HG02588 (cell line): Measurements from ENCODE around the gene KRTAP10-3.
"Not testable (repeated sequence)": the region's sequence is repeated elsewhere in the genome, so short reads cannot be mapped to it uniquely, and the experiment has no call there.

ENCODE experiments used
- ATAC-seq: cut with Tn5 transposase; IDR thresholded peaks from one replicate; pipeline ENCODE4 v1.9.1; 2021; ENCODE audit warnings: mild to moderate bottlenecking, moderate library complexity; ENCODE audit not compliant: unreplicated experiment

KRTAP10-3 gene

GRCh38 chr21:44572959-44573583 is 14.5 kb upstream of the KRTAP10-3 start:
- no peak for ATAC-seq

DNA sequence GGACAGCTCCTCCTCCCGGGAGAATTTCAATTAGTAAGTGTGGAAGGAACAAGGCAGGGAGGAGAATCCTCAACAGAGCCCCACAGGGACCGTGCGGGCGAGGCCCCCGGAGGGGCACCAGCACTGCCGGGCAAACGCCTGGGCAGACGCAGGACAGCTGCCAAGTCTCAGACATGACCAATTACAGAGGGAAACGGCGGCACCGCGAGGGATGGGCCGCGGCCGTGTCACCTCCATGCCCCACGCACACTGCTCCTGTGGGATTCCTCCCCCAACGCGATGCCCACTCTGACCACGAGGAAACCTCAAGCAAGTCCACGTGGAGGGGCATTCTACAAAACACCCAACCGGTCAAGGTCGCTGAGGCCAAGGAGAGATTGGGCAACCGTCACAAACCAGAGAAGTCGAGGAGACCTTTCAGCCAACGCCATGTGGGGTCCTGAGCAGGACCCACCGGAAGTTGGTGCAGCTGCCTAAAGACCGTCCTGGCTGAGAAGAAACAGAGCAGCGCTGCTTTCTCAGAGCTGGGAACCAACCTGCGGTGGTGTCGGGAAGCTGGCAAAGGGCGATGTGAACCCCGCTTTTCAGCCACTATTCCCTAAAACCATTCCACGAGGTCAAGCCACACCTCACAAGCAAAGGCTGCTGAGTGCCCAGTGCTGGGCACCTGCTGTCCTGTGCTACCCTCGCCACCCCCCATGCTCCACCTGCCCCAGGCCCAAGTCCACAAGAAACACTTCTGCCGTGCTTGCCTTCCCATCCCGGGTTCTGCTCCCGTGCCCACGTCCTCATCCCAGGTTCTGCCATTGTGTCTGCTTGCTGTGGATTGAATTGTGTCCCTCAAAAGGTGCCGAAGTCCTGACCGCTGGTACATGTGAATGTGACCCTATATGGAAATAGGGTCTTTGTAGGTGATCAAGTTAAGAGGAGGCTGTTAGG is 13.5 kb upstream of the KRTAP10-3 start:
- ATAC-seq, result no peak

GRCh38 chr21:44571296-44571695 is 12.7 kb upstream of the KRTAP10-3 start:
- ATAC-seq, result no peak

DNA sequence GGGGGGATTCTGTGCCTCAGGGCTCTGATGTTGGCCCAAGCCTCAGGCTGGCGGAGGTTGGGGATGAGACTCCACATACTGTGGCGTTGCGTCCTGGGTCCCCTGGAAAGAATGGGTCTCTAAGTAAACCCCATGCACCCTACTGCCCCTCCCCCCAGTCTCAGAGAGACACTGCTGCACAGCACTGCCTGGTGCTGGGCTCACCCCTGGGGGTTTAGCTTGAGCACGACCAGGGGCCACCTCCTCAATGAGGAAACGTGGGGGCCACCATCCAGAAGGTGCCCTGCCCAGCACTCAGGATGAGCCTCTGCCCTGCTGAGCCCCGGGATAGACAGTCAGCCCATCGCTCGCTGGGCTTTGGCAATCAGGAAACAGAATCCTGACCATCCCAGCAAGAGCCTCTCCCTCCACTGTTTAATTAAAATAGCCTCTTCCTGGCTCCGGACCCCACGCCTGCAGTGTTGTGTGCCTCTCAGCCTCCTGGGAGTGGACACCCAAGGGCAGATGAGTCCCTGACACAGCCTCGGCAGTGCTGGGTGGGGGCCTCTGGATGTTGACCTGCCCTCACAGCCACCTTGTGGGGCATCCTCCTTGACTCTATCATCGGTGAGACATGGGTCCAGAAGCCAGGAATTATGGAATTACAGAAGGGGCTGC is 11.4 kb upstream of the KRTAP10-3 start:
- no peak for ATAC-seq

GRCh38 chr21:44568667-44569556 is 10.3 kb upstream of the KRTAP10-3 start:
- no peak for ATAC-seq

GRCh38 chr21:44568261-44568660 is 9.7 kb upstream of the KRTAP10-3 start:
- no peak for ATAC-seq

DNA sequence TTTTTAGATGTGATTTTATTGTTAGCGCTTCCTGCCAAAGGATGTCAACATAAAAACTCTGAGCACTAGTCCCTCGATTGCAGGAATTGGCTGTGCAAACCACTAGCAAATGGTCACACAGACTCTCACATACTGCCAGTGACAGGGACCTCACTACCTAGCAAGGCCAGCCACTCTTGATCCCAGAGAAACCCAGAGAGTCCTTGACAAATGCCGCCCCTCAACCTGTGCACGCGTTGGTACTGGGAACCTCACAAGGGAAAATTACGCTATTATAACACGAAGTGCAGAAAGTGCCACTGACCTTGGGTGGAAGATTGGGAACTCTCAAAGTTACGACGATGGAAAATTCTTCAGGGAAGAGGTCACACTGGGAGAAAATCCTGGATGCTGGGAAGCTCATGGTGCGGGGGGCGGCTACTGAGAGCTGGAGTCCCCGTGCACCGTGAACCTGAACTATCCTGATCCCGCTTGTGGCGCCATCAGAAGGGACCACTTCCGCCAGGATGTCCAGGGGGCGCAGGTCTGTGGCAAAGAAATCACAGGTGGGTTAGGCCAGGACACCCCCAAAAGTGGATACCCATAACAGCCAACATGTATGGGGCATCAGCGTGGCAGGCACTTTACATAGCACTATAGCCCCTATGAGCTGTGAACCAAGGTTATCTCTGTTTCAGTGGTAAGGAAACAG is 9.0 kb upstream of the KRTAP10-3 start:
- ATAC-seq, result no peak

DNA sequence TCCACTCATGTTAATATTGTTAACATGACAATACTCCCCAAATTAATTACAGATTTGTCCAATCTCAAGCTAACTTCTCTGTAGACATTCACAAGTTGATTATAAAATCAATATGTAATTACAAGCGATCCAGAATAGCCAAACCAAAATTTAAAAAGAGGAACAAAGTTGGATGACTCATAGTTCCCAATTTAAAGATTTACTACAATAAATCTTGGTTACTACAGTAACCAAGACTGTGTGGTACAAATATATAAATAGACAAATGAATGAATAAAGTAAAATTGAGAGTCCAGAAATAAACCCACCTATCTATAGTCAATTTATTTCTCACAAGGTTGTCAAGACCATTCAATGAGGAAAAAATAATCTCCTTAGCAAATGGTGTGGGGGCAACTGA is 7.8 kb upstream of the KRTAP10-3 start:
- ATAC-seq, result no peak

DNA sequence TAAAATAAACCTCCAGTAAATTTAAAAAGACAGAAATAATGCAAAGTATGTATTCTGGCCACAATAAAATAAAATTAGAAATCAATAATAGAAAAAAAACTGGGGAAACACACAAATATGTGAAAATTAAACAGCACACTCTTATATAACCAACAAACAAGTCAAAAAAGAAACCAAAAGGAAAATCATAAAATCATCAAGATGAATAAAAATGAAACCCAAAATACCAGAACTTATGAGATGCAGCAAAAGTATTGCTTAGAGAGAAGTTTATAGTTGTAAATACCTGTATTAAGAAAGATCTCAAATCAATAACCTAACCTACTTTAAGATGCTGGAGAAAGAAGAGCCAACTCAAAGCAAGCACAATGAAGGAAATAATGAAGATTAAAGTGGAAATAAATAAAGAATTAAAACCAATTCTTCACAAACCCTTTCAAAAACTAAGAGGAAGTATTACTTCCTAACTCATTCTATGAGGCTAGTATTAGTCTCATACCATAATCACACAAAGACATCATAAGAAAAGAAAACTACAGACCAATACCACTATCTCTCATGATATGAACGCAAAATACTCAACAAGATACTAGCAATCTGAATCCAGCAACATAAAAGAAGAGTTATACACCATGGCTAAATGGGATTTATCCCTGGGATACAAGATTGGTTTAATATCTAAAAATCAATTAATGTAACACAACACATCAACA is 6.4 kb upstream of the KRTAP10-3 start:
- no peak for ATAC-seq

- no peak for ATAC-seq
Observed at GRCh38 chr21:44564099-44564498, 5.5 kb upstream of the KRTAP10-3 start.

GRCh38 chr21:44558329-44558675 is 293 bp downstream of the KRTAP10-3 start:
- ATAC-seq, result not testable (repeated sequence)

DNA sequence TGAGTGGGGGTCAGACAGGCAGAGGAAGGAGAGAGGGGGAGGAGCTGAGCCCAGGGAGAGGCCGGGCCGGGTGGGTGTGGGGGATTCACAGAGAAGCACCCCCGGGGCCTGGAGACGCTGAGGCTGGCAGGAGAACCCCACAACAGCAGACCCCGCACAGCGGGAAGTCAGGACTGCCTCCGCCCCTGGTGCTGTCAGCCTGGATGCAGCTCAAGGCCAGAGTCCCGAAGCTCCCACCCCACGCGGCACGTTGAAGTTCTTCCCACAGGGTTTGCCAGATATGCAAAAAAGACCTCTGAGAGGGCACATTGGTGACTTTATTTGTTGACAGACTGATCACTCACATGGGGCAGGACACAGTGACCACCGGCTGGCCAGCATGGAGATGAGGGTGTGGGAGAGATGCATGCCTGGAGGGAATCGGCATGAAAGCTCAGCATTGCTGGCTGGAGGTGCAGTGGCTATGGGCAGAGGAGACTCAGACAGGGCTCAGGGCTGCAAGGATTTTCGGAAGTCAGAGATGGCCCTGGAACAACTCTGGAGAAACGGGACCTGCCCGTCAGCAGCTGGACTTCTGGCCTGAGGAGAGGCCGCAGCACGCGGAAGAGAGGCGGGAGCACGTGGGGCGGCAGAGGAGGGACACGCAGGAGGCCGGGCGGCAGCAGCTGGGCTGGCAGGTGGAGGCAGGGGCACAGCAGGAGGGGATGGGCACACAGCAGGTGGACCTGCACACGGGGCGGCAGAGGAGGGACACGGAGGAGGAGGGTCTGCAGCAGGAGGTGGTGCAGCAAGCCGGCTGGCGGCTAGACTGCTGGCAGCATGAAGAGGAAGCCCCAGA is 885 bp downstream of the KRTAP10-3 start:
- no peak for ATAC-seq

DNA sequence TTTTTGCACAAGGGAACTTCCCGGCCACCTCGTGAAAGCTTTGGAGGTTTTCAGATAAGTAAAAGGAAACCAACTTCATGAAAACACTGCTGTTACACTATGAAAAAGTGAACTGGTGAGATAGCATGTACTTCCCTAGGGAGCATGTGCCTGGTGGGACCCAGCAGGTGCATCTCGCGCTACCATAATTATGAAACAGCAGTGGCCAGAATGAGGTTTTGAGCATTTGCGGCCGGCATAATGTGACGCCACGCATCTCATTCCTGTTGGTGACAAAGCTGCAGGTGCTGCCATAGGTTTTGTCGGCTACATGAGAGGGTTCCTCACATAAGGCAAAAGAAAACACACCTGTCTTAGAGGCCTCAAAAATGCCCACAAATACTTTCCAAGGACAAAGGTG is 1.7 kb downstream of the KRTAP10-3 start:
- no peak for ATAC-seq

DNA sequence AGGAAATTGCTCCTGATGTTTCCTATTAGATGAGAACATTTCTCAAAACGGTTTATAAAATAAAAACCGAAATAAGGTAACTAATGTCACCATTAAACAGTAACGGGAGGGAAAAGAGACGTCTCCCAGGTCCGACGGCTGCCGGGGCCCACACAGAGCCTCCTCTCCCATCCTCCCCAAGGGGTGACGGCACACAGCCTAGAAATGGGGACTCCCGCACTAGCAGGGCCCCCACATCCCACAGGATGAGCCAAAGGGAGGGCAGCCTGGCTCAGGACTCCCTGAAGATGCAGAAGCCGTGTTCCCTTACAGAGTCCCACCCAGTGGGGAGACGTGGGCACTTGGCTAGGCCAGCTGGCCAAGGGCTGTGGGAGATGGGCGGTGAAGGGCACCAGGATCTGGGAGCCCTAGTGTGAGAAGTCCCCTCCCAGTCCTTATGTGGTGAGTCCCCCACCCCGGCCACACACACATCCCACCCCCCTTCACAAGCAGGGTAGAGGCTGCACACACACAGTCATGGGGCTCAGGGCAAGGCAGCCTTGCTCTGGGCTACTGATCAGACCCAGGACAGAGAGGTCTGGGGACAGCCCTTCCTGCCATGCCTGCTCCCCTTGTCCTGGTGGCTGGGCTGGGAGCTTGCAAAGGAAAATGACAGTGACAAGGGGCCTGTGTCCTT is 3.3 kb downstream of the KRTAP10-3 start:
- ATAC-seq, result no peak

DNA sequence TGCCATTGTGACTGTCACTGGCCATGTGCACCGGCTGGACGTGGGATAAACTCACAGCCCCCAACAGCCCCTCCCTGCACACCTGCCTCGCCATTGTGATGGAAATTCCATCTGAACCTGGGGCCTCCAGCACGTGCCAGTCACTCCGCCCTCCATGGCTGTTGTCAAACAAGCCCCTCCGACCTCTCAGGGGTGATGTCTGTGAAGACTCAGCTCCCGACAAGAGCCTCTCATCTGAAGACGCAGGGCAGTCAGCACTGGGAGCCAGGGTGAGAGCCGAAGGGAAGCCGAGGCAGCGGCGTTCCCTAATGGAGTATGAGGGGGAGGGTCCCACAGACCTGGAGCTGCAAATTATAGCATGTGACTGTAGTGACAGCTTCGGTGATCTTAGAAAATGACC is 5.9 kb downstream of the KRTAP10-3 start:
- ATAC-seq, result no peak

- ATAC-seq, result no peak
Observed at GRCh38 chr21:44552136-44552535, 6.5 kb downstream of the KRTAP10-3 start.

- no peak for ATAC-seq
Observed at GRCh38 chr21:44551340-44551961, 7.1 kb downstream of the KRTAP10-3 start, which contains the start of gene KRTAP10-2. Gene KRTAP10-2 (minus strand): TSS chr21:44551505. CDS start chr21:44551458, 47 bp downstream.

DNA sequence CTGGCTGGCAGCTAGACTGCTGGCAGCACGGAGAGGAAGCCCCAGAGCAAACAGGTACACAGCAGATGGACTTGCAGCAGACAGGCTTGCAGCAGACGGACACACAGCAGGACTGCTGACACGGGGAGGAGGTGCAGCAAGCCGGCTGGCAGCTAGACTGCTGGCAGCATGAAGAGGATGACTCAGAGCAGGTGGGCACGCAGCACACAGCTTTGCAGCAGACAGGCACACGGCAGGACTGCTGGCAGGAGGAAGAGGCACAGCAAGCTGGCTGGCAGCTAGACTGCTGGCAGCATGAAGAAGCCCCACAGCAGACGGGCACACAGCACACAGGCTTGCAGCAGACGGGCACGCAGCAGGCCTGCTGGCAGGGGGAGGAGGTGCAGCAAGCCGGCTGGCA is 7.8 kb downstream of the KRTAP10-3 start:
- ATAC-seq, result no peak
